ENCODE results near the gene SPAG16.

SPAG16 gene

DNA sequence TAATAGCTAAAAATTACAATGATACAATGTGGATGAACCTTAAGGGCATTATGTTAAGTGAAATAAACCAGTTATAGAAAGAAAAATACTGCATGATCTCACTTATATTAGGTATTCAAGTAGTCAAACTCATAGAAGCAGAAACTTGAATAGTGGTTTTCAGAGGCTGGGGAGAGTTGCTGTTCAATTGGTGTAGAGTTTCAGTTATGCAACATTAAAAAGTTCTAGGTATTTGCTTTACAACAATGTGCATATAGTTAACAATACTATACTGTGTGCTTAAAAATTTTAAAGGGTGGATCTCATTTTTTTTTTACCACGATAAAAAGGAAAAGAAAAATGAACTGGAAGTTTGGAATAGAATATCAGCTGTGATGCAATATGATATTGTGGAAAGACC is 479.1 kb downstream of the SPAG16 start:
- TF ChIP-seq ARNTL (CRISPR knock-in tag; IDR thresholded peaks at IDR 0.05; ENCODE audit: borderline replicate concordance, low read depth) (no peak), ZFP30 (CRISPR knock-in tag; IDR thresholded peaks at IDR 0.05) (no peak), GLIS3 (CRISPR knock-in tag; IDR thresholded peaks at IDR 0.05) (no peak), TCF4 (CRISPR knock-in tag; IDR thresholded peaks at IDR 0.05; ENCODE audit: borderline replicate concordance) (no peak), ZNF565 (CRISPR knock-in tag; conservative IDR thresholded peaks at IDR 0.05; ENCODE audit: low read depth) (no peak), RARB (CRISPR knock-in tag; IDR thresholded peaks at IDR 0.05) (no peak), ZNF70 (CRISPR knock-in tag; IDR thresholded peaks at IDR 0.05) (no peak), ZNF8 (CRISPR knock-in tag; IDR thresholded peaks at IDR 0.05) (no peak), CSRNP3 (CRISPR knock-in tag; IDR thresholded peaks at IDR 0.05) (no peak), PATZ1 (CRISPR knock-in tag; IDR thresholded peaks at IDR 0.05; ENCODE audit: borderline replicate concordance) (no peak), ESRRG (CRISPR knock-in tag; IDR thresholded peaks at IDR 0.05) (no peak), ISL1 (CRISPR knock-in tag; IDR thresholded peaks at IDR 0.05) (no peak), OSR1 (CRISPR knock-in tag; IDR thresholded peaks at IDR 0.05) (no peak), PPARA (CRISPR knock-in tag; IDR thresholded peaks at IDR 0.05; ENCODE audit: borderline replicate concordance) (no peak), BACH2 (CRISPR knock-in tag; IDR thresholded peaks at IDR 0.05; ENCODE audit: borderline replicate concordance) (no peak), ZC3H10 (CRISPR knock-in tag; IDR thresholded peaks at IDR 0.05) (no peak)
- ATAC-seq: no peak

- ATAC-seq: no peak
- TF ChIP-seq POU6F1 (CRISPR knock-in tag; IDR thresholded peaks at IDR 0.05; ENCODE audit: borderline replicate concordance, low read depth): no peak
- TF ChIP-seq TOX (CRISPR knock-in tag; IDR thresholded peaks at IDR 0.05; ENCODE audit: borderline replicate concordance): no peak
- no peak for TF ChIP-seq OSR1 (CRISPR knock-in tag; IDR thresholded peaks at IDR 0.05)
- TF ChIP-seq CSRNP3 (CRISPR knock-in tag; IDR thresholded peaks at IDR 0.05): no peak
- no peak for TF ChIP-seq SNAI2 (CRISPR knock-in tag; IDR thresholded peaks at IDR 0.05)
- no peak for TF ChIP-seq CSDC2 (CRISPR knock-in tag; IDR thresholded peaks at IDR 0.05)
- no peak for TF ChIP-seq PATZ1 (CRISPR knock-in tag; IDR thresholded peaks at IDR 0.05; ENCODE audit: borderline replicate concordance)
- TF ChIP-seq GLIS3 (CRISPR knock-in tag; IDR thresholded peaks at IDR 0.05): no peak
- no peak for TF ChIP-seq TCF4 (CRISPR knock-in tag; IDR thresholded peaks at IDR 0.05; ENCODE audit: borderline replicate concordance)
- TF ChIP-seq TSHZ2 (CRISPR knock-in tag; IDR thresholded peaks at IDR 0.05): no peak
- TF ChIP-seq ZNF565 (CRISPR knock-in tag; conservative IDR thresholded peaks at IDR 0.05; ENCODE audit: low read depth): no peak
- TF ChIP-seq BACH2 (CRISPR knock-in tag; IDR thresholded peaks at IDR 0.05; ENCODE audit: borderline replicate concordance): no peak
- TF ChIP-seq ISL1 (CRISPR knock-in tag; IDR thresholded peaks at IDR 0.05): no peak
- no peak for TF ChIP-seq RARB (CRISPR knock-in tag; IDR thresholded peaks at IDR 0.05)
- no peak for TF ChIP-seq ZC3H10 (CRISPR knock-in tag; IDR thresholded peaks at IDR 0.05)
- TF ChIP-seq ARNTL (CRISPR knock-in tag; IDR thresholded peaks at IDR 0.05; ENCODE audit: borderline replicate concordance, low read depth): no peak
- no peak for TF ChIP-seq ZNF70 (CRISPR knock-in tag; IDR thresholded peaks at IDR 0.05)
- TF ChIP-seq ZFP3 (CRISPR knock-in tag; IDR thresholded peaks at IDR 0.05): no peak
- no peak for TF ChIP-seq PPARA (CRISPR knock-in tag; IDR thresholded peaks at IDR 0.05; ENCODE audit: borderline replicate concordance)
These were observed 479.7 kb downstream of the SPAG16 start for GRCh38 chr2:213763963-213764362.
